HepG2 (cell line): ENCODE results near the gene SDK1. TPM values are rescaled to one million over a fixed set of nuclear protein-coding genes. Genes with fewer than 3 reads are reported as not detected.

ENCODE experiments used
- ATF7-NPFF ChIP-seq: sonication (generic); formaldehyde crosslinking; IDR thresholded peaks from 2 replicates; pipeline ENCODE4 v1.8.1; 2023; ENCODE audit warnings: mild to moderate bottlenecking, low read depth, missing genetic modification reagents, moderate library complexity
- EED ChIP-seq: sonication (generic); formaldehyde crosslinking; IDR thresholded peaks from 2 replicates; pipeline ENCODE4 v1.5.0; 2020; ENCODE audit warnings: mild to moderate bottlenecking, missing genetic modification reagents
- EP300 ChIP-seq, 3 experiments: sonication (generic) in 1 of 3; formaldehyde crosslinking in 1 of 3; IDR thresholded peaks; 2 replicates each; pipeline versions ENCODE4 v1.5.1 to v1.6.1; 2011 to 2020; ENCODE audit warnings: low read depth in 2 of 3, low read length in 2 of 3, borderline replicate concordance in 1 of 3, improper control_type of control experiment in 1 of 3, mild to moderate bottlenecking in 1 of 3, missing genetic modification reagents in 1 of 3, moderate library complexity in 1 of 3
- GATAD2A ChIP-seq: IDR thresholded peaks from 2 replicates; pipeline ENCODE4 v1.6.1; 2016
- GPN1 ChIP-seq: sonication (generic); formaldehyde crosslinking; IDR thresholded peaks from 2 replicates; pipeline ENCODE4 v1.5.1; 2020; ENCODE audit warnings: missing genetic modification reagents, borderline replicate concordance
- HNRNPUL1 ChIP-seq: fragments of 200-400 bp; formaldehyde crosslinking; IDR thresholded peaks from 2 replicates; pipeline ENCODE4 v1.6.1; 2017; ENCODE audit warnings: low read depth, mild to moderate bottlenecking, low read length, moderate library complexity
- KDM3A ChIP-seq: IDR thresholded peaks from 2 replicates; pipeline ENCODE4 v1.6.1; 2018; ENCODE audit warnings: low read depth, missing compliant biosample characterization
- NCOR1 ChIP-seq: fragments of 200-600 bp; sonication (generic); IDR thresholded peaks from 2 replicates; pipeline ENCODE4 v1.7.0; 2017; ENCODE audit warnings: antibody characterized with exemption, low read length, borderline replicate concordance
- NFE2 ChIP-seq: sonication (generic); formaldehyde crosslinking; IDR thresholded peaks from 2 replicates; pipeline ENCODE4 v1.4.0; 2020; ENCODE audit warnings: missing genetic modification reagents
- NFIC ChIP-seq: IDR thresholded peaks from 2 replicates; pipeline ENCODE4 v1.6.1; 2012; ENCODE audit warnings: mild to moderate bottlenecking, low read length, inconsistent platforms
- NFYC ChIP-seq: IDR thresholded peaks from 2 replicates; pipeline ENCODE4 v1.6.1; 2016; ENCODE audit warnings: missing genetic modification reagents, missing compliant biosample characterization
- WIZ ChIP-seq: sonication (generic); formaldehyde crosslinking; IDR thresholded peaks from 2 replicates; pipeline ENCODE4 v1.5.1; 2020; ENCODE audit warnings: mild to moderate bottlenecking, missing genetic modification reagents
- ZNF124 ChIP-seq: sonication (generic); formaldehyde crosslinking; IDR thresholded peaks from 2 replicates; pipeline ENCODE4 v1.4.0; 2020; ENCODE audit warnings: missing genetic modification reagents
- ZNF652 ChIP-seq: IDR thresholded peaks from 2 replicates; pipeline ENCODE4 v1.6.1; 2016; ENCODE audit warnings: low read depth, borderline replicate concordance
- ZNF768 ChIP-seq: sonication (generic); formaldehyde crosslinking; IDR thresholded peaks from 2 replicates; pipeline ENCODE4 v1.4.0; 2020; ENCODE audit warnings: missing genetic modification reagents
- ZNF781 ChIP-seq: sonication (generic); formaldehyde crosslinking; IDR thresholded peaks from 2 replicates; pipeline ENCODE4 v1.5.1; 2020; ENCODE audit warnings: borderline replicate concordance, mild to moderate bottlenecking, missing genetic modification reagents; ENCODE audit errors: not compliant biosample characterization
- polyA plus RNA-seq, 8 experiments: library from polyadenylated mRNA; depleted of rRNA in 3 of 8; stranded (reverse) in 7 of 8; unstranded in 1 of 8; fragments of >200 nt; fragmentation: Illumina TruSeq in 4 of 8; extraction: Trizol in 4 of 8; gene quantifications; 2 replicates each; pipeline versions ENCODE4 v1.2.1 to v1.2.3, GENCODE V29; 2011 to 2016; ENCODE audit warnings: low read depth in 4 of 8, missing spikeins in 1 of 8, mixed read lengths in 1 of 8; ENCODE audit not compliant: insufficient read depth in 1 of 8
- total RNA-seq, 5 experiments: library from RNA; depleted of rRNA; stranded (reverse); fragments of >200 nt; fragmentation: Illumina TruSeq; extraction: Trizol; gene quantifications; 2 replicates each; pipeline ENCODE4 v1.2.3, GENCODE V29; 2016; ENCODE audit warnings: low read depth in 1 of 5
- TF ChIP-seq, protein P1 (sequence below): sonication (generic); formaldehyde crosslinking; IDR thresholded peaks from 2 replicates; pipeline ENCODE4 v1.4.0; 2020; ENCODE audit warnings: missing genetic modification reagents
- TF ChIP-seq, protein P2 (sequence below): IDR thresholded peaks from 2 replicates; pipeline ENCODE4 v1.6.1; 2012; ENCODE audit warnings: inconsistent platforms
- TF ChIP-seq, protein P3 (sequence below): sonication (generic); formaldehyde crosslinking; IDR thresholded peaks from 2 replicates; pipeline ENCODE4 v1.8.0; 2022; ENCODE audit warnings: missing genetic modification reagents, mild to moderate bottlenecking, moderate library complexity, borderline replicate concordance
- TF ChIP-seq, protein P4 (sequence below): sonication (generic); formaldehyde crosslinking; IDR thresholded peaks from 2 replicates; pipeline ENCODE4 v1.5.0; 2020; ENCODE audit warnings: missing genetic modification reagents
- TF ChIP-seq, protein P5 (sequence below): sonication (generic); formaldehyde crosslinking; IDR thresholded peaks from 2 replicates; pipeline ENCODE4 v1.4.0; 2020; ENCODE audit warnings: mild to moderate bottlenecking, missing genetic modification reagents
- TF ChIP-seq, protein P6 (sequence below): sonication (generic); formaldehyde crosslinking; IDR thresholded peaks from 2 replicates; pipeline ENCODE4 v1.5.0; 2020; ENCODE audit warnings: missing genetic modification reagents

SDK1 gene
- total and polyA plus RNA-seq, 2 of the 13 experiments (the other 11 are each of a cell fraction or from before 2014, with no cell fraction given), result 0.35 to 2.4 TPM

DNA sequence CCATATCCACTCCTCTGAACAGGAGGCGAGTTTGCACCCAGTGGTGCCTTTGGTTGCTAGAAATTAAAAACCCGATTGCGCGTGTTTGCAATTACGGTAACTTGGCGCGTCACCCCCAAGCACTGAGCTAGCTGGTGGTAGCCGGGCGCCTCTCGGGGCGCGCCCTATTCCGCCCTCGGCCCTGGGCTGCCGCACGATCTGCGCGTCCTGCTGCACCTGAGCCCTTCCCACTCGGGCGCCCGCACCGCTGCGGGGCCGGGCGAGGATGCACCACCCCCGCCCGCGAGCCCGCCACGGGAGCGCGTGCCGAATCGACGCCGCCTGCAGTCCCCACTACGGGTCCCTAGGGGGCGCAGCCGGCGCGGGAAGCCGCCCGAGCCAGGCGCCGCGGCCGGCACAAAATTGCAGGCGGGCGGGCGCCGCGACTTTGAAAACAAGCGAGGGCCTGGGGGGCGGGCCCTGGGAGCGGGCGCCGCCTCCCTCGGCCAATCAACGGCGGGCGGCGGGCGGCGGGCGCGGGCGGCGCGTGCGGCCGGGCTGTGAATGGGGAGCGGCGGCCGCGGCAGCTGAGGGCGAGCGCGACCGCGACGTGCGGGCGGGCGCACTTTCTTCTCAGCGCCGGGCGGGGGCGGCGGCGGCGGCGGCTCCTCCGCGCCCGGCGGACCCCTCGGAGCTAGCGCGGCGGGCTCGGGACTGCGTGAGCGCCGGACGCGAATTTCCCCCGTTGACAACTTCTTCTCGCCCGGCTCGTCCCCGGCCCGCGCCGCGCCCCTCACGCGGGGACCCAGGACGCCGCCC lies at the start of gene SDK1 (continued):
- TF ChIP-seq ZNF652 (no peak), NFYC (CRISPR knock-in tag) (peak; percentile 60; the same call in 1 of the 2 replicates), NCOR1 (no peak), GATAD2A (no peak), GPN1 (CRISPR knock-in tag) (no peak), ZNF124 (CRISPR knock-in tag) (0 out of 2 replicates have a peak, but pooled peaks have one; percentile 40), EP300 (IDR thresholded peaks at IDR 0.05; ENCODE audit: low read depth in 2 of 2, low read length in 2 of 2) (no peak), EP300 (CRISPR knock-in tag; IDR thresholded peaks at IDR 0.05; ENCODE audit: borderline replicate concordance) (no peak), EED (no peak), NFE2 (no peak), KDM3A (0 out of 2 replicates have a peak, but pooled peaks have one; percentile 27), NFIC (no peak), ZNF768 (CRISPR knock-in tag) (no peak), HNRNPUL1 (no peak), WIZ (no peak), ATF7-NPFF (CRISPR knock-in tag) (peak; percentile 73; the same call in 1 of the 2 replicates), ZNF781 (no peak)
- TF ChIP-seq, protein P1, sequence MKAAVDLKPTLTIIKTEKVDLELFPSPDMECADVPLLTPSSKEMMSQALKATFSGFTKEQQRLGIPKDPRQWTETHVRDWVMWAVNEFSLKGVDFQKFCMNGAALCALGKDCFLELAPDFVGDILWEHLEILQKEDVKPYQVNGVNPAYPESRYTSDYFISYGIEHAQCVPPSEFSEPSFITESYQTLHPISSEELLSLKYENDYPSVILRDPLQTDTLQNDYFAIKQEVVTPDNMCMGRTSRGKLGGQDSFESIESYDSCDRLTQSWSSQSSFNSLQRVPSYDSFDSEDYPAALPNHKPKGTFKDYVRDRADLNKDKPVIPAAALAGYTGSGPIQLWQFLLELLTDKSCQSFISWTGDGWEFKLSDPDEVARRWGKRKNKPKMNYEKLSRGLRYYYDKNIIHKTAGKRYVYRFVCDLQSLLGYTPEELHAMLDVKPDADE (CRISPR knock-in tag), result no peak
- TF ChIP-seq, protein P2, sequence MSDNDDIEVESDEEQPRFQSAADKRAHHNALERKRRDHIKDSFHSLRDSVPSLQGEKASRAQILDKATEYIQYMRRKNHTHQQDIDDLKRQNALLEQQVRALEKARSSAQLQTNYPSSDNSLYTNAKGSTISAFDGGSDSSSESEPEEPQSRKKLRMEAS, result peak; percentile 83
- TF ChIP-seq, protein P3, sequence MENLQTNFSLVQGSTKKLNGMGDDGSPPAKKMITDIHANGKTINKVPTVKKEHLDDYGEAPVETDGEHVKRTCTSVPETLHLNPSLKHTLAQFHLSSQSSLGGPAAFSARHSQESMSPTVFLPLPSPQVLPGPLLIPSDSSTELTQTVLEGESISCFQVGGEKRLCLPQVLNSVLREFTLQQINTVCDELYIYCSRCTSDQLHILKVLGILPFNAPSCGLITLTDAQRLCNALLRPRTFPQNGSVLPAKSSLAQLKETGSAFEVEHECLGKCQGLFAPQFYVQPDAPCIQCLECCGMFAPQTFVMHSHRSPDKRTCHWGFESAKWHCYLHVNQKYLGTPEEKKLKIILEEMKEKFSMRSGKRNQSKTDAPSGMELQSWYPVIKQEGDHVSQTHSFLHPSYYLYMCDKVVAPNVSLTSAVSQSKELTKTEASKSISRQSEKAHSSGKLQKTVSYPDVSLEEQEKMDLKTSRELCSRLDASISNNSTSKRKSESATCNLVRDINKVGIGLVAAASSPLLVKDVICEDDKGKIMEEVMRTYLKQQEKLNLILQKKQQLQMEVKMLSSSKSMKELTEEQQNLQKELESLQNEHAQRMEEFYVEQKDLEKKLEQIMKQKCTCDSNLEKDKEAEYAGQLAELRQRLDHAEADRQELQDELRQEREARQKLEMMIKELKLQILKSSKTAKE (CRISPR knock-in tag), result no peak
- TF ChIP-seq, protein P4, sequence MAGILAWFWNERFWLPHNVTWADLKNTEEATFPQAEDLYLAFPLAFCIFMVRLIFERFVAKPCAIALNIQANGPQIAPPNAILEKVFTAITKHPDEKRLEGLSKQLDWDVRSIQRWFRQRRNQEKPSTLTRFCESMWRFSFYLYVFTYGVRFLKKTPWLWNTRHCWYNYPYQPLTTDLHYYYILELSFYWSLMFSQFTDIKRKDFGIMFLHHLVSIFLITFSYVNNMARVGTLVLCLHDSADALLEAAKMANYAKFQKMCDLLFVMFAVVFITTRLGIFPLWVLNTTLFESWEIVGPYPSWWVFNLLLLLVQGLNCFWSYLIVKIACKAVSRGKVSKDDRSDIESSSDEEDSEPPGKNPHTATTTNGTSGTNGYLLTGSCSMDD (CRISPR knock-in tag), result no peak
- TF ChIP-seq, protein P5, sequence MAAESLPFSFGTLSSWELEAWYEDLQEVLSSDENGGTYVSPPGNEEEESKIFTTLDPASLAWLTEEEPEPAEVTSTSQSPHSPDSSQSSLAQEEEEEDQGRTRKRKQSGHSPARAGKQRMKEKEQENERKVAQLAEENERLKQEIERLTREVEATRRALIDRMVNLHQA, result no peak
- TF ChIP-seq, protein P6, sequence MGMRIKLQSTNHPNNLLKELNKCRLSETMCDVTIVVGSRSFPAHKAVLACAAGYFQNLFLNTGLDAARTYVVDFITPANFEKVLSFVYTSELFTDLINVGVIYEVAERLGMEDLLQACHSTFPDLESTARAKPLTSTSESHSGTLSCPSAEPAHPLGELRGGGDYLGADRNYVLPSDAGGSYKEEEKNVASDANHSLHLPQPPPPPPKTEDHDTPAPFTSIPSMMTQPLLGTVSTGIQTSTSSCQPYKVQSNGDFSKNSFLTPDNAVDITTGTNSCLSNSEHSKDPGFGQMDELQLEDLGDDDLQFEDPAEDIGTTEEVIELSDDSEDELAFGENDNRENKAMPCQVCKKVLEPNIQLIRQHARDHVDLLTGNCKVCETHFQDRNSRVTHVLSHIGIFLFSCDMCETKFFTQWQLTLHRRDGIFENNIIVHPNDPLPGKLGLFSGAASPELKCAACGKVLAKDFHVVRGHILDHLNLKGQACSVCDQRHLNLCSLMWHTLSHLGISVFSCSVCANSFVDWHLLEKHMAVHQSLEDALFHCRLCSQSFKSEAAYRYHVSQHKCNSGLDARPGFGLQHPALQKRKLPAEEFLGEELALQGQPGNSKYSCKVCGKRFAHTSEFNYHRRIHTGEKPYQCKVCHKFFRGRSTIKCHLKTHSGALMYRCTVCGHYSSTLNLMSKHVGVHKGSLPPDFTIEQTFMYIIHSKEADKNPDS (CRISPR knock-in tag), result no peak
